Stimulated activated CD4-positive, alpha-beta T cell treated with anti-CD3 and anti-CD28 coated beads, Interleukin-12 subunit alpha, Interleukin-12 subunit beta, amount 100 ng/mL, for 24 hours (primary cell): ENCODE measurements around the gene DHRSX.
"Not testable (repeated sequence)": the region's sequence is repeated elsewhere in the genome, so short reads cannot be mapped to it uniquely, and the experiment has no call there.

Experiments used
- DNase-seq, 2 experiments: peaks; one replicate each; pipeline ENCODE4 v3.0.0-alpha.2; 2020; ENCODE audit warnings: low read depth in 2 of 2

Gene DHRSX

GRCh38 chrX:2351321-2351720 lies 149.5 kb downstream of the DHRSX start:
- no peak for DNase-seq

- not testable (repeated sequence) for DNase-seq
Observed at GRCh38 chrX:2350703-2351102, 150.1 kb downstream of the DHRSX start.

GRCh38 chrX:2350036-2350435 lies 150.7 kb downstream of the DHRSX start:
- not testable (repeated sequence) for DNase-seq

- no peak for DNase-seq
Observed at GRCh38 chrX:2348211-2348610, 152.6 kb downstream of the DHRSX start.

- no peak for DNase-seq
Observed at GRCh38 chrX:2346158-2346557, 154.6 kb downstream of the DHRSX start.

DNA sequence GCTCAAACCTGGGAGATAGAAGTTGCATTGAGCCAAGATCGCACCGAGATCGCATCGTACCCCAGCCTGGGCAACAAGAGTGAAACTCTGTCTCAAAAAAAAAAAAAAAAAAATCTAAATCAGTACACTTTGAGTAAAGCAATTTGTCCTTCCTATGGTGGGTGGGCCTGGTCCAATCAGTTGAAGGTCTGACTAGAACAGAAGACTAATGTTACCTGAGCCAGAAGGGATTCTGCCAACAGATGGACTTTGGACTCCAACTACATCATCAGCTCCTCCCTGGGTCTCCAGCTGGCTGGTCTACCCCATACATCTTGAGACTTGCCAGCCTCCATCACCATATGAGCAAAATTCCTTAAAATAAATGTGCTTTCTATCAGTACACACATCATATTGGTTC lies 155.2 kb downstream of the DHRSX start:
- DNase-seq = no peak

- no peak for DNase-seq
Observed at GRCh38 chrX:2343413-2343812, 157.4 kb downstream of the DHRSX start.

DNA sequence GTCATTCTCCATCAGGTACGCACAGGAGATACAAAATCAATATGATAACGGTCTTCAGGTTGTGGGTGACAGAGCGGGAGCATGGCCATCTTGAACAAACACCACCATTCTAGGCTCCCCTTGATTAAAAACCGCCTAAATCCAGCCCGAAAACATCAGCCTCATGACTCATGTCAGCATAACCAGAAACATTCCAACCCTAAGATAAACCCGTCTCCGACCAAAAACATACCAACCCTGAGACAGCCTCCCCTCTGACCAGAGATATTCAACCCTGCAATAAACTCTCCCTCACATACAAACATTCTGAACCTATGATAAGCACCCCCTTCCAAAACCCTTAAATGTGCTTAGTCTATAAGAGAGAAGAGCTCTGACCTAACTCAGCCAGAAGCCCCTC lies 157.9 kb downstream of the DHRSX start:
- DNase-seq = no peak

DNA sequence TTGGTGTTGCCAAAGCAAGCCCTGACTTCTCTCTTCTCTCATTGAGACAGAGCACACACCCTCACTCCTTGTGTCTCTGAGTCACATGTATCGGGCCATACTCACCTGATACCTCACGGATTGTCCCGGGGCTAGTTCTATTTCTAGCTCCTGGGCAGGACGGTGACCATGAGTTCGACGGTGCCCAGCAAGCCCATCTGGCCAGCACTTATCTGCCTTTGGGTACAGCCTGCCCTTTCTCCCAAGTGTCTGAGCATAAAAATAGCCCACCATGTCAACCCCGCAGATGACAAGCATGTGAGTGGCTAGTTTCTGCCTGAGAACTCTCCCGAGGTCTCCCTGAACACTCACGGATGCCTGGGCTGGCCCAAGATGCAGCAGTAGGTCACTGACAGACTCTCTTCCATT lies 158.5 kb downstream of the DHRSX start:
- no peak for DNase-seq

DNA sequence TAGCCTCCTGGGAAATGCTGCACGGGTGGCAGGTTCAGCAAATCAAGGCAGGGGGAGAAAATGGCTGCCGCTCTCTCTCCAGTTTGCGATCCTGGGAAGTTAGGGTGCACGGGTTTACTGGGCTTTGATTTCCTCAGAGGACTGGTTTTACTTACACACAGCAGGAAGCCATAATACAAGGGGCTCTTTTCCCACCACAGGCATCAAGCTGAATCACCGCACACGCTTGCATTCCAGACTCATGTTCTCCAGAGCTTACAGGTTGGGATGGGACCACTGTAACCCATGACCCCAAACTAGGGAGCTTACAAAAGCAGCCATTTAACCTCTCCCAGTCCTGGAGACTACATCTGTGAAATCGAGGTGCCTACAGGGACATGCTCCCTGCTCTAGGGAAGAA lies 159.8 kb downstream of the DHRSX start:
- DNase-seq = no peak

DNA sequence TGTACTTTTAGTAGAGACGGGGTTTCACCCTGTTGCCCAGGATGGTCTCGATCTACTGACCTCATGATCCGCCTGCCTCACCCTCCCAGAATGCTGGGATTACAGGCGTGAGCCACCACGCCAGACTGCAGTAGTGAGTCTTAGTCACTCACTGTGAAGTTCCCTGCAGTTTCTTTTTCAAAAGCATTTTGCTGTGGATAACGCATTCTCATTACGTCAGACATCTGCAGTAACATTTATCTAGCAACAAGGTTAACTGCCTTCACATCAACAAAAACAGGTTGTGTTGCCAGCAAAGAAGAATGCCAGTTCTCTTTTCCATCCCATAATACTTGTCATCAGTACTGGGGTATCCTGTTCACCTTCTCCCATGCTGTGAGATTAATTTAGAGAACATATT lies 164.6 kb downstream of the DHRSX start:
- no peak for DNase-seq

DNA sequence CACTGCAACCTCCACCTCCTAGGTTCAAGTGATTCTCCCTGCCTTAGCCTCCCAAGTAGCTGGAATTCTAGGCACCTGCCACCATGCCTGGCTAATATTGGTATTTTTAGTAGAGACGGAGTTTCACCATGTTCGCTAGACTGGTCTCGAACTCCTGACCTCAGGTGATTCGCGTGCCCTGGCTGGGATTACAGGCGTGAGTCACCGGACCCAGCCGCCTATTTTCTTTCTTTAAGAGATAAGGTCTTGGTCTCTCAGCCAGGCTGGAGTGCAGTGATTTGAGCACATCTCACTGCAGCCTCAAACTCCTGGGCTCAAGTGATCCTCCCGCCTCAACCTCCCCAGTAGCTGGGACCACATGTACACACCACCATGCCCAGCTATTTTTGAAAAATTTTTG lies 166.5 kb downstream of the DHRSX start:
- DNase-seq = no peak

GRCh38 chrX:2332252-2332651 lies 168.5 kb downstream of the DHRSX start:
- DNase-seq = no peak

DNA sequence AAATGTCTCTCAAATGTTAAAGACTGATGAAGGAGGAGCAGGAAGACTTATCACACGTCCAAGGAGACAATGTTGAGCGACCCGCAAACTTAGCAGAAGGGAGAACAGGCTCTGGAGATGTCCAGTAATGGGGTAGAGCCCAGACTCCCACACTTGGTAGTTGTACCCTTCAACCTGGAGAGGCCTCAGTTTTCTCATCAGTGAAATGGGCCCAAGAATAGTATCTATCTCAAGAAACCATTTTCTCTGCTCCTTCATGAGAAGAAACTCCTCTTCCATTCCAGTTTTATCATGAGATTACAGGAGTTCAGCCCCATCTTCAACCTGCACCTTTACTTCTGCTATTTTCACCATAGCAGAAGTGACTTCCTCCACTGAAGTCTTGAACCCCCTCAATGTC lies 169.9 kb downstream of the DHRSX start:
- DNase-seq = no peak

DNA sequence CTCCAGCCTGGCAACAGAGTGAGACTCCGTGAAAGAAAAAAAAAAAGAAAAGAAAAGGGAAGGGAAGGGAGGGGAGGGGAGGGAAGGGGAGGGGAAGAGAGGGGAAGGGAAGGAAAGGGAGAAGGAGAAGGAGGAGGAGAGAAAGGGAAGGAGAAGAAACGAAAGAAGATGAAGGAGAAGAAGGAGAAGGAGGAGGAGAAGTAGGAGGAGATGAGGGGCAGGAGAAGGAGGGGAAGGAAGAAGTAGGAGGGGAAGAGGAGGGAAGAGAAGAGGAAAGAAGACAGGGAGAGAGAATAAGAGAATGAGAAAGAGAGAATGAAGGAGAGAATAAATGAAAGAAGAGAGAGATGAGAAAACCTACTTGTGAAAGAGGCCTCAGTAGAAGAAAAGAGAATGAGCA lies 170.3 kb downstream of the DHRSX start:
- DNase-seq = no peak

DNA sequence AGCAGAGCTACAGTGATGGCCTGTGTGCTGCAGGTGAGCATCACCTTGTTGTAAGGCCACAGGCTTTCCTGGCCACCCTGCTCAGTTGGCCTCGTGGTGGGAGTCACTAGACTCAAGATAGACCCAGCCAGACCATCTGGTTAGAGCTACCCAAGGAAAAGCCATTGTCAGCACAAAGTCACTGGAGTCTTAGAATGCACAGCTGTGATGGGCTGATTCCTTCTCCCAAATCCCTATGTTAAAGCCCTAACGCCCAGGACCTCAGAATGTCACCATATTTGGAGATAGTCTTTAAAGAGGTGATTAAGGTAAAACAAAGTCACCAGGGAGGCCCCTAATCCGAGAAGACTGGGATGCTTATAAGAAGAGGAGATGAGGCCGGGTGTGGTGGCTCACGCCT lies 173.4 kb downstream of the DHRSX start:
- no peak for DNase-seq

GRCh38 chrX:2325076-2325784 lies 175.5 kb downstream of the DHRSX start:
- no peak for DNase-seq

GRCh38 chrX:2324151-2324550 lies 176.6 kb downstream of the DHRSX start:
- DNase-seq = no peak

DNA sequence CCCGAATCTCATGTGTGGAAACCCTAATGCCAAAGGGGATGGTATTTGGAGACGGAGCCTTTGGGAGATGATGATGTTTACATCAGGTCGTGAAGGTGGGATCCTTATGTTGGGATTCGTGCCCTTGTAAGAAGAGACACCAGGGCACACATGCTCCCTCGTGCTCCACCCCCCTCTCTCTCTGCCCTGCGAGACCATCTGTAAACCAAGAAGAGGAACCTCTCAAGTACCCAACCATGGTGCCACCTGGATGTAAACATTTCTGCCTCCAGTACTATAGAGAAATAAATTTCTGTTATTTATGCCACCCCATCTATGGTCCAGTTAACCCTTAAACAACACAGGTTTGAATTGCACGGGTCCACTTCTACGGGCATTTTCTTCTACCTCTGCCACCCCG lies 179.4 kb downstream of the DHRSX start:
- no peak for DNase-seq

GRCh38 chrX:2320580-2321327 lies 180.0 kb downstream of the DHRSX start:
- no peak for DNase-seq

DNA sequence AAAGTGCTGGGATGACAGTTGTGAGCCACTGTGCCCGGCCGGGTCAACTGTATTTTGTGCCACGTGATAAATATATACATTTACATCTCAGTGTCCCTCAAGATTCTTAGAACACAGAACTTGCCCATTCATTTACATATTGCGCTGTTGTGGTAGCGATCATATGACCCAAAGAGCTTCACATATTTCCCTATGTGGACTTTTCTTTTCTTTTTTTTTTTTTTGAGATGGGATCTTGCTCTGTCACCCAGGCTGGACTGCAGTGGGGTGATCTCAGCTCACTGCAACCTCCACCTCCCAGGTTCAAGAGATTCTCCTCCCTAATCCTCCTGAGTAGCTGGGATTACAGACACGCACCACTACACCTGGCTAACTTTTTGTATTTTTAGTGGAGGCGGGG lies 180.7 kb downstream of the DHRSX start:
- DNase-seq = no peak

DNA sequence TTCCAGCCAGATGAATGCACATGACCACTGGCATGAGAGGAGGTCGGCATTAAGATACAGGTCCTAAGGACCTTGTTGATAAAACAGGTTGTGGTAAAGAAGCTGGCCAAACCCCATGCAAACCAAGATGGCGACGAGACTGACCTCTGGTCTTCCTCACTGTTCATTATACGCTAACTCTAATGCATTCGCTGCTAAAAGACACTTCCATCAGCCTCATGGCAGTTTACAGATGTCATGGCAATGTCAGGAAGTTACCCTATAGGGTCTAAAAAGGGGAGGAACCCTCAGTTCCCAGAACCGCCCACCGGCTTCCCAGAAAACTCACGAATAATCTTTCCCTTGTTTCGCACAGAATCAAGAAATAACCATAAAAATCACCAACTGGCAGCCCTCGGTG lies 182.4 kb downstream of the DHRSX start:
- no peak for DNase-seq

GRCh38 chrX:2317527-2318055 lies 183.2 kb downstream of the DHRSX start:
- no peak for DNase-seq
